Measurements from ENCODE around the gene AHSG. TPM values are rescaled to one million over a fixed set of nuclear protein-coding genes. Genes with fewer than 3 reads are reported as not detected.

The AHSG gene
- total RNA-seq, 1 experiment from 2014 or later, result 1.6 TPM

DNA sequence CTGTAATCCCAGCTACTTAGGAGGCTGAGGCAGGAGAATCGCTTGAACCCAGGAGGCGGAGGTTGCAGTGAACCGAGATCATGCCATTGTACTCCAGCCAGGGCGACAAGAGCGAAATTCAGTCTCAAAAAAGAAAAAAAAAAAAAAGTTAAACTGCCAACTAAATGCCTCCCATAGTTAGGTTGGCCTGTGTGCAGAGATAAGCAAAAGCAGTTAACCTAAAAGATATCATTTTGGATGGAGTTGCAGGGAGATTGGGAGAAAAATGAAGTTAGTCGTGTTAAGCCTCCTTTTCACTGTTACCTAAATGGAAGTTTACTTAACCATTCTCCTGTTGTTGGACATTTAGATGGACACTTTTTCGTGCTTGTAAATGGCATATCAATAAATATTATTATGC lies 15.9 kb downstream of the AHSG start:
- intact Hi-C loops (cut with micrococcal nuclease), result no loop called here
- Histone ChIP-seq H3K27ac (ENCODE audit: low read depth, low read length) (no peak overlapping the region), H4K20me1 (ENCODE audit: insufficient read depth) (no peaks in the 10 kb centered on the region), H2AFZ (ENCODE audit: low read depth, low read length, poor library complexity, severe bottlenecking) (no peak overlapping the region), H3K4me1 (ENCODE audit: control insufficient read depth in 1 of 2, insufficient read depth in 2 of 2, low read length in 2 of 2) (no peaks in the 10 kb centered on the region), H3K79me2 (ENCODE audit: insufficient read depth, low read length) (no peaks in the 10 kb centered on the region), H3K9ac (ENCODE audit: low read length) (no peak overlapping the region), H3K4me3 (replicated peaks in 1 of 2; ENCODE audit: low read depth in 1 of 2, low read length in 2 of 2) (no peak overlapping the region), H3K4me2 (ENCODE audit: low read length) (no peak overlapping the region), H3K9me2 (ENCODE audit: insufficient read depth) (no peaks in the 10 kb centered on the region), H3K27me3 (ENCODE audit: insufficient read depth, low read length) (no peaks in the 10 kb centered on the region), H3K9me3 (ENCODE audit: control insufficient read depth in 1 of 2, insufficient read depth in 1 of 2, low read depth in 1 of 2, low read length in 2 of 2) (no peaks in the 10 kb centered on the region), H3K36me3 (ENCODE audit: control insufficient read depth in 1 of 2, insufficient read depth in 2 of 2, low read length in 2 of 2) (no peaks in the 10 kb centered on the region)
- ChIA-PET RAD21 (ENCODE audit: low non-redundant PET in 1 of 2, low total read pairs in 2 of 2, uncharacterized antibody in 2 of 2, unreplicated experiment in 2 of 2) (no interaction called here), CTCF (no interaction called here), POLR2A (no interaction called here)
- DNase-seq (ENCODE audit: low read depth, low spot score), result no peak
- no TSS peak for BruUV-seq (replicated peaks)
- TF ChIP-seq SP1 (IDR thresholded peaks at IDR 0.05; ENCODE audit: low read depth), result no peak
- TF ChIP-seq CBX3 (IDR thresholded peaks at IDR 0.05; ENCODE audit: low read depth), result no peak
- TF ChIP-seq TCF7L2 (IDR thresholded peaks at IDR 0.05; ENCODE audit: borderline replicate concordance, extremely low read depth, insufficient read depth, insufficient read length), result no peak
- TF ChIP-seq, protein P1, sequence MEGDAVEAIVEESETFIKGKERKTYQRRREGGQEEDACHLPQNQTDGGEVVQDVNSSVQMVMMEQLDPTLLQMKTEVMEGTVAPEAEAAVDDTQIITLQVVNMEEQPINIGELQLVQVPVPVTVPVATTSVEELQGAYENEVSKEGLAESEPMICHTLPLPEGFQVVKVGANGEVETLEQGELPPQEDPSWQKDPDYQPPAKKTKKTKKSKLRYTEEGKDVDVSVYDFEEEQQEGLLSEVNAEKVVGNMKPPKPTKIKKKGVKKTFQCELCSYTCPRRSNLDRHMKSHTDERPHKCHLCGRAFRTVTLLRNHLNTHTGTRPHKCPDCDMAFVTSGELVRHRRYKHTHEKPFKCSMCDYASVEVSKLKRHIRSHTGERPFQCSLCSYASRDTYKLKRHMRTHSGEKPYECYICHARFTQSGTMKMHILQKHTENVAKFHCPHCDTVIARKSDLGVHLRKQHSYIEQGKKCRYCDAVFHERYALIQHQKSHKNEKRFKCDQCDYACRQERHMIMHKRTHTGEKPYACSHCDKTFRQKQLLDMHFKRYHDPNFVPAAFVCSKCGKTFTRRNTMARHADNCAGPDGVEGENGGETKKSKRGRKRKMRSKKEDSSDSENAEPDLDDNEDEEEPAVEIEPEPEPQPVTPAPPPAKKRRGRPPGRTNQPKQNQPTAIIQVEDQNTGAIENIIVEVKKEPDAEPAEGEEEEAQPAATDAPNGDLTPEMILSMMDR (IDR thresholded peaks at IDR 0.05 in 2 of 3, conservative IDR thresholded peaks at IDR 0.05 in 1 of 3; ENCODE audit: borderline replicate concordance in 1 of 3, insufficient read depth in 1 of 3, low read depth in 2 of 3, low read length in 2 of 3), result no peak
- no peak for ATAC-seq

DNA sequence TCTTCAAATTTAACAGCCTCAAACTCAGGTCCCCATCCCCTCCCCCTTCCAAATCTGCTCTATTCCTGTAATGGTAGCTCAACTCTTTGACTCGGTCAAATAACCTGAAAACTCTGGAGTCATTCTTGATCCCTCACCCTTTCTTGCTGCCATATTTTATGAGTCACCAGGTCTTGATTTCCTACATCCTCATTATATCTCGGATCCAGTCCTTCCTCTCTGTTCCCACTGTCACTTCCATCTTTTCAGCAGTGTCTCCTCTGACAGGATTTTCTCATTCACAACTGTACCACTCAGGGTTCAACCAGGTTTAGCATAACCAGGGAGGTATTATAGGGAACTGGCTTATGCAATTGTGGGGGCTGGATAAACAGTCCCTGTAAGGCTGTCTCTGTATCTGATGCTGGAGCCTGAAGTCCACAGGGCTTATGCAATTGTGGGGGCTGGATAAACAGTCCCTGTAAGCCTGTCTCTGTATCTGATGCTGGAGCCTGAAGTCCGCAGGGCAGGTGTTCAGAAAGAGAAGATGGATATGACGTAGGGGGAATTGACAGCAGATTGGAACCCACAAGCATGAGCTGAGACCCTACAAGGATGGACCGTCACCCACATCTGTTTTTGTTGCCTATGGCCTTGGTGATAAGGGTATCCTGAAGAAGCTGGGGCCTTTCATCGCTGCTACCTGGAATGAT lies 18.2 kb downstream of the AHSG start:
- ATAC-seq (no peak), DNase-seq (ENCODE audit: low read depth, low spot score) (no peak)
- Histone ChIP-seq H3K9me2 (ENCODE audit: insufficient read depth) (no peaks in the 10 kb centered on the region), H4K20me1 (ENCODE audit: insufficient read depth) (no peaks in the 10 kb centered on the region), H3K9ac (ENCODE audit: low read length) (no peak overlapping the region), H3K27ac (ENCODE audit: low read depth, low read length) (no peak overlapping the region), H3K79me2 (ENCODE audit: insufficient read depth, low read length) (no peaks in the 10 kb centered on the region), H3K4me1 (ENCODE audit: control insufficient read depth in 1 of 2, insufficient read depth in 2 of 2, low read length in 2 of 2) (no peaks in the 10 kb centered on the region), H3K27me3 (ENCODE audit: insufficient read depth, low read length) (no peaks in the 10 kb centered on the region), H2AFZ (ENCODE audit: low read depth, low read length, poor library complexity, severe bottlenecking) (no peak overlapping the region), H3K9me3 (ENCODE audit: control insufficient read depth in 1 of 2, insufficient read depth in 1 of 2, low read depth in 1 of 2, low read length in 2 of 2) (no peaks in the 10 kb centered on the region), H3K4me2 (ENCODE audit: low read length) (no peak overlapping the region), H3K4me3 (replicated peaks in 1 of 2; ENCODE audit: low read depth in 1 of 2, low read length in 2 of 2) (no peak overlapping the region), H3K36me3 (ENCODE audit: control insufficient read depth in 1 of 2, insufficient read depth in 2 of 2, low read length in 2 of 2) (no peaks in the 10 kb centered on the region)
- RAD21 ChIA-PET (ENCODE audit: low non-redundant PET in 1 of 2, low total read pairs in 2 of 2, uncharacterized antibody in 2 of 2, unreplicated experiment in 2 of 2), result no interaction called here
- BruUV-seq (replicated peaks), result no TSS peak
- intact Hi-C loops (cut with micrococcal nuclease), result no loop called here
- no peak for TF ChIP-seq EZH2phosphoT487 (IDR thresholded peaks at IDR 0.05; ENCODE audit: borderline replicate concordance)
- TF ChIP-seq FOSL1 (IDR thresholded peaks at IDR 0.05; ENCODE audit: low read depth), result no peak
- no peak for TF ChIP-seq ZFX (IDR thresholded peaks at IDR 0.05)
- no peak for TF ChIP-seq EGR1 (IDR thresholded peaks at IDR 0.05; ENCODE audit: low read depth)
- TF ChIP-seq, protein P2, sequence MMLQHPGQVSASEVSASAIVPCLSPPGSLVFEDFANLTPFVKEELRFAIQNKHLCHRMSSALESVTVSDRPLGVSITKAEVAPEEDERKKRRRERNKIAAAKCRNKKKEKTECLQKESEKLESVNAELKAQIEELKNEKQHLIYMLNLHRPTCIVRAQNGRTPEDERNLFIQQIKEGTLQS (IDR thresholded peaks at IDR 0.05), result no peak
- CTCF ChIA-PET, result interaction anchor here (0.7 kb wide), 1 partner anchor 14 kb away, joined by 3 read pairs; no protein-coding TSS in a partner anchor
- POLR2A ChIA-PET, result no interaction called here

All from HCT116 (cell line).